ENCODE results near the gene RAB34.

DNA sequence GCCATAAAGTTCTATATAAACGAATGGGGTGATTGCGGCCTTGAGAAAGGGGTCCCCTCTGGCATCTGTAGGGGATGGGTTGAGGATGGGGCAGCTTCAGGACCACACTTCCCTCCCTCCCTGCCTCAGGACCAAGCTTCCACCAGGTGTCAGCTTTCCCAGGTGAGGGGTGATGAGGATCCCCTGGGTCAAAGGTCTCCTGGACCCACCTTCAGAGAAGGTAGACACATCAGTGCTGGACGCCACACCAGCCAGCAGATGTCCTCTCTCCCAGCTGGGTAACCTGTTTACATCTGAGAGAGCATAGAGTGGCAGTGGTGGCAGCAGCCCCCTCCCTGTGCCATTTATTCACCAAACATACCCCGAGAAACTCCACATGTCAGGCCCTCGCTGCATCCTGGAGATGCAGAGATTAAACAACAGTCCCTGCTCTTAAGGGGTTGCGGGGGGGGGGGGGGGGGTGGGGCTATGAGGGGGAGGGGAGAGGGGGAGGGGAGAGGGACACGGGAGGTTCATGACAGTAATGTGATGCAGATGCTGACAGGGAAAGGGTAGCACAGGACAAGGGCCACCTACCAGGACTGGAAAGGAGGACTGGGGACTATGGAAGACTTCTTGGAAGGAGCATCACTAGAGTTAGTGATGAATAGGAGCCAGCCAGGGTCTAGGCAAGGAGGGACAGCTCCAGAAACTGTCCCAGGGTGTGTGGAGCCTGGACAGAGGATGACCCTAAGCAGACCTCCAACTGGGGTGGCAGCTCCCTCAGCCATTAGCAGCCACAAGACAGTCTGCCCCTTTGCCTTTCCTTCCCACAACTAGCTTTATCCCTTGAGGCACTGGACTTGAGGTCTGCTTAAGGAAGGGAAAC is 11.0 kb downstream of the RAB34 start:
- TF ChIP-seq CTCF (IDR thresholded peaks at IDR 0.05): no peak
- no peak for TF ChIP-seq POLR2A (IDR thresholded peaks at IDR 0.05)

Measured in thyroid gland (tissue), 4 donors.